ENCODE data around the gene COX17. TPM values are rescaled to one million over a fixed set of nuclear protein-coding genes. Genes with fewer than 3 reads are reported as not detected.

The COX17 gene
- polyA plus RNA-seq, 3 donors: 23.0 to 83.6 (median 81.6) TPM

GRCh38 chr3:119645813-119646212 lies 31.4 kb downstream of the COX17 start:
- H3K36me3 Mint-ChIP-seq: peaks cover 6 to 13% of the 10 kb centered on the region in 2 donors
- no CpG with 5 or more reads among the region's 1 CpG for WGBS (ENCODE audit: insufficient coverage)
- TF ChIP-seq CTCF (IDR thresholded peaks at IDR 0.05): no peak

DNA sequence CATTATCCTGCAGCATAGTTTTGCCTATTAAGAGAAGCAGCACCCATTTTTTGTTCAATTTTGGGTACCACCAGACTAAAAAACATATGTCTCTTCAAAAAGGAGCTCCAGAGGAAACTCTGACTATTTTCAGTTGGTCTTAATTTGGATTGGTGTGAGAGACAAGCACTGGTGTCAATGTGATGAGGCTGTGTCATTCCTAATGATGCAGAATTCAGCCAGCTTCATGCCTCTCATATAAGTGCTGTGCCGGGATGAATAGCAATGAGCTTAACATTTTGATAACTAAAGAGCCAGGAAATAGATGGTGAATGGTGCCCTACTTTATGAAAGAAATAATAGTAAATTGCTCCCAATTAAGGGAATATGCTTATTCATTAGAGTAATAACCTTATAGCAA lies 32.7 kb downstream of the COX17 start:
- H3K9me3 Mint-ChIP-seq: no peaks in the 10 kb centered on the region
- H3K4me3 Mint-ChIP-seq: no peak overlapping the region
- H3K36me3 ChIP-seq (replicated peaks in 1 of 2; ENCODE audit: control insufficient read depth in 1 of 2, insufficient read depth in 2 of 2, low read length in 2 of 2): no peaks in the 10 kb centered on the region
- no peaks in the 10 kb centered on the region for H3K9me3 ChIP-seq (replicated peaks in 1 of 2; ENCODE audit: control insufficient read depth in 1 of 2, insufficient read depth in 1 of 2, low read length in 2 of 2)
- no peak overlapping the region for H3K4me3 ChIP-seq (replicated peaks in 1 of 3; ENCODE audit: low read depth in 2 of 3, low read length in 3 of 3)
- no peak overlapping the region for H3K27ac Mint-ChIP-seq
- H3K36me3 Mint-ChIP-seq: peaks cover 10 to 13% of the 10 kb centered on the region in 2 donors
- H3K4me1 ChIP-seq (ENCODE audit: control insufficient read depth in 1 of 2, insufficient read depth in 2 of 2, low read length in 2 of 2): peaks cover under 1 to 1% of the 10 kb centered on the region in 2 donors
- no peak overlapping the region for H3K9ac ChIP-seq (ENCODE audit: insufficient read depth, low read length, poor library complexity, severe bottlenecking)
- intact Hi-C loops (cut with micrococcal nuclease): loop anchor here in 1 of 2 donors (10.0 kb wide), 1 partner anchor 60 kb away; no protein-coding TSS in a partner anchor
- peaks cover 5% of the 10 kb centered on the region for H3K4me1 Mint-ChIP-seq
- no peak for DNase-seq
- H3K27me3 Mint-ChIP-seq (ENCODE audit: low read depth in 3 of 3): peaks cover 0 to 2% (median 0%) of the 10 kb centered on the region in 3 donors
- H4K20me1 ChIP-seq (ENCODE audit: insufficient read depth, low read length): no peaks in the 10 kb centered on the region
- H2AFZ ChIP-seq (ENCODE audit: insufficient read depth, low read depth, low read length, poor library complexity, severe bottlenecking): no peak overlapping the region
- WGBS (ENCODE audit: insufficient coverage): no CpG with 5 or more reads among the region's 1 CpG
- H3K79me2 ChIP-seq (ENCODE audit: insufficient read depth, low read length): no peaks in the 10 kb centered on the region
- H3K27ac ChIP-seq (ENCODE audit: low read depth in 1 of 2, low read length in 2 of 2): no peak overlapping the region
- no peak overlapping the region for H3K4me2 ChIP-seq (replicated peaks; ENCODE audit: extremely low read depth, low read length, poor library complexity, severe bottlenecking)
- no peak for TF ChIP-seq CTCF (IDR thresholded peaks at IDR 0.05)
- H3K27me3 ChIP-seq (ENCODE audit: control insufficient read depth in 2 of 2, insufficient read depth in 2 of 2, low read length in 2 of 2): no peaks in the 10 kb centered on the region

More at GRCh38 chr3:119645813-119646212, 31.4 kb downstream of the COX17 start:
- no peak overlapping the region for H3K27ac Mint-ChIP-seq
- Histone ChIP-seq H3K9ac (ENCODE audit: insufficient read depth, low read length, poor library complexity, severe bottlenecking) (no peak overlapping the region), H3K36me3 (replicated peaks in 1 of 2; ENCODE audit: control insufficient read depth in 1 of 2, insufficient read depth in 2 of 2, low read length in 2 of 2) (no peaks in the 10 kb centered on the region), H3K27ac (ENCODE audit: low read depth in 1 of 2, low read length in 2 of 2) (no peak overlapping the region), H4K20me1 (ENCODE audit: insufficient read depth, low read length) (no peaks in the 10 kb centered on the region), H3K4me2 (replicated peaks; ENCODE audit: extremely low read depth, low read length, poor library complexity, severe bottlenecking) (no peak overlapping the region), H3K4me1 (ENCODE audit: control insufficient read depth in 1 of 2, insufficient read depth in 2 of 2, low read length in 2 of 2) (no peaks in the 10 kb centered on the region), H3K4me3 (replicated peaks in 1 of 3; ENCODE audit: low read depth in 2 of 3, low read length in 3 of 3) (no peak overlapping the region), H3K79me2 (ENCODE audit: insufficient read depth, low read length) (no peaks in the 10 kb centered on the region), H2AFZ (ENCODE audit: insufficient read depth, low read depth, low read length, poor library complexity, severe bottlenecking) (no peak overlapping the region), H3K27me3 (ENCODE audit: control insufficient read depth in 2 of 2, insufficient read depth in 2 of 2, low read length in 2 of 2) (no peaks in the 10 kb centered on the region), H3K9me3 (replicated peaks in 1 of 2; ENCODE audit: control insufficient read depth in 1 of 2, insufficient read depth in 1 of 2, low read length in 2 of 2) (no peaks in the 10 kb centered on the region)
- DNase-seq: no peak
- H3K9me3 Mint-ChIP-seq: peaks cover 0 to 2% (median 0%) of the 10 kb centered on the region in 7 donors
- peaks cover 0 to 2% (median 1%) of the 10 kb centered on the region in 3 donors for H3K27me3 Mint-ChIP-seq (ENCODE audit: low read depth in 3 of 3)
- H3K4me3 Mint-ChIP-seq: no peak overlapping the region
- intact Hi-C loops (cut with micrococcal nuclease): loop anchor here in 1 of 2 donors (10.0 kb wide), 1 partner anchor 61 kb away; no protein-coding TSS in a partner anchor
- no peaks in the 10 kb centered on the region for H3K4me1 Mint-ChIP-seq
